Stimulated activated CD4-positive, alpha-beta T cell treated with anti-CD3 and anti-CD28 coated beads, Interleukin-12 subunit alpha, Interleukin-12 subunit beta, amount 100 ng/mL, for 4 hours (primary cell): ENCODE data around the gene MAGEF1.

Experiments used
- DNase-seq: peaks from one replicate; pipeline ENCODE4 v3.0.0-alpha.2; 2020

Gene MAGEF1

DNA sequence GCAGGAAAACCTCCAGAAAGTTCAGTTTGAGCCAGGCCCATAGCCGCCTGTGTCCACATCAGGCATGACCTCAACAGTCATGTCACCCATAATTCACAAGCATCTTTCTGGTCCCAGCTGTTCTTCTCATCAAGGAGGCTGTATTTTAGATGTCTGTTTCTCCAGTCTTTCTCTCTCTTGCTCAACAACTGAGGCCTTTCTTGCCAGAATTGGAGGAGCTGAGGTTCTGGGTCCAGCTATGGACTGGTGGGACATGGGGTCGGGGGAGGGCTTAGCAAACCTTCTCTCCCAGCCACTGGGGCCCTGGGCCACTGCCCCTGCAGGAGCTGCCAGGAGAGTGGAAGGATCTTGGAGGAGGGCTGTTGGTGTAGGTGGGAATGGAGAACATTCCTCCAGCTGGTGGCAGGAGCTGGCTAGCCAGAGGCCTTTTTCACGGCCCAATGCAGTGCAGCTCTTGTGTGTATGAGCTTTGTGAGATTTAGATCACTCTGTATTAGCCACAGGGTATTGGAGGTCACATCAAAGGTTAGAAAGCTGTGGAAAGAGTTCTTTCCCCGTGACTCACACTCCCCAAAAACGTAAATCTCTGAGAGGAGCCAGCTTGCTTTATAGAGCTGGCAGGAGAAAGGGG, 23.5 kb downstream of the MAGEF1 start:
- DNase-seq: no peak

DNA sequence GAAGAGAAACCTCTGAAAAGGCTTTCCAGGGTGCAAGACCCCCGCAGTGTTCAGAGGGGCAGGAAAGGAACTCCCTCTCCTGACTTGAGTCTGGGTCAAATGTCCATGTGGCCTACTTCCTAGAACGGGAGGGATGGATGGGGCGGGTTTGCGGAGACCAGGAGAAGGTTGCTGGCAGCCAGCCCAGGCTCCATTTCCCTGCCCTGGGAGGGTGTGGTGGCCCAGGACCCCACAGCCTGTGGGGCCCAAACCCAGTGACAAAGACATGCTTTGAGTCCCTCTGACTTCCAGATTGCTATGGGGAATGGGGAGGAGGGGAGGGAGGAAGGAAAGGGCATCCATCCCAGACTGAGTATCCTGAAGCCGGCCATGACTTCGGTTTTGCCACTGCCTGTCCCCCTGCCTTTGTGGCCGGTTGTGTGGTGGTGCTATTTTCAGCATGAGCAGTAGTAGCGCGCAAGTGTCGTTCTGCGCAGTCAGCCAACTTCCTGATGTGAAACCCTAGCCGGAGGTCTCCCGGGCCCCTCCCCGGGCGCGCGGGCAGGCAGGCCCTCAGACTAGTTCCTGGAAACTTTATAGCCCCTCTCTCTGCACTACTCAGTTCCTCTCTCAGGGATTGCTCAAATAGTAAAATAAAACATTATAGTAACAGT, 24.4 kb downstream of the MAGEF1 start:
- no peak for DNase-seq

DNA sequence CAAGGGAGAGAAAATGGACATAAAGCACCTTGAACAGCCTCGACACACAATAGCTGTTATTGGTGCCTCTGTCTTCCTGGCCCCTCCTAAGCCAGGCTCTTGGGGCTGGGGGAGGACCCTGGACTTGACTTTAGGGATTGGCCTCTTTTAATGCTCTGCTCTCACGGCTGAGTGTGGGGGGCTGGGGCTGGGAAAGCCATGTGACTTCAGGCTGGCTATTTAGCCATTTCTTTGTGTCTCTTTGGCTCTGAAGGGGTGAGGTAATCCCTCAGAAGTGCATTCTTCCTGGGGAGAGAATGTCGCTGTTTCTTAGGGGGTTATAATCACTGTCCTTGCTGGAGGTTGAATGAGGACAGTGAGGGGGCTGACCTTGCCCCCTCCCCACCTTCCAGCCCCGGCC, 26.2 kb downstream of the MAGEF1 start:
- no peak for DNase-seq

DNA sequence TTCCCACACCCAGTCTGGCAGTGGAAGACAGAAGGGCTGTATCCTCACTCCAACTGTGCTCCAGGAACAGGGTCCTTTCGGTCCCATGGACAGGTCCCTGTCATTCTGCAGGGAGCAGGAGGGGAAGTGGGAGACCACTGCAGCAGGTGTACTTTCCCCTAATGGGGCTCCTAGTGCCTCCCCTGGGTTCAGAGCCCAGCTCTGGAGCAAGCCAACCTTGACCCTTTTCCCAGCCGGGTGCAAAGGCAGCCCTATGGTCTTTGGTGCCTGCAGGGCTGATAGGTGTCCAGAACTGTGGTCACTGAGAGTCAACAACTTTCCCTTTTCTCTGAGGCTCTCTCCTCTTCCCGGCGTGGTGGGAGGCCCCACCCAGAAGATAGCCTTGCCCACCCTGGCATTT, 26.8 kb downstream of the MAGEF1 start:
- no peak for DNase-seq

DNA sequence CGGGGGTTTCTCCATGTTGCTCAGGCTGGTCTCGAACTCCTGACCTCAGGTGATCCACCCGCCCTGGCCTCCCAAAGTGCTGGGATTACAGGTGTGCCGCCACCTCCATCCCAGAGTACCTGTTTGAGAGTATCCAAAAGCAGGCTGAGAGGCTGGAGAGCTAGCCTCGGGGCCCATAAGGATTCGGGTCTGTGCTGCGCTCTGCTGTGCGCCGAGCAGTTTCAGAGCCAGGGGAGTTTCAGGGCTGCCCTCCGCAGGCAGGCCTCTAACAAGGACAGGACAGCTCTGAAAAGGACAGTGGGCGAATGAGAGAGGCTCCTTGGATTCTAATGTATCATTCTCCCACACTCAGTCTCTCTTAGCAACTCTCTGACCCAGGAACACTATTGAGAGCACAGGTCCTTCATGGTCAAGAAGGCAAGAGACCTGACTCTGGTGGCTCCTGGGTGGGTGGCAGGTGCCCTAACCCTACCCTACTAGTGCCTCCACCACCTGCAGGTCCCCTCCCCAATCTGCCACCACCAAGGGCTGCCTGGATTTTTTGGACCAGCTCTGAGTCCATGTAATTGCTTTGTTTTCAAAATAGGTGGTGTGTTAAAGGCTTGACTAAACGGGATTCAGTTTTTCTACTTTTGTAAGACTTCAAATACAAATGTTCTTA, 27.8 kb downstream of the MAGEF1 start:
- DNase-seq: no peak

DNA sequence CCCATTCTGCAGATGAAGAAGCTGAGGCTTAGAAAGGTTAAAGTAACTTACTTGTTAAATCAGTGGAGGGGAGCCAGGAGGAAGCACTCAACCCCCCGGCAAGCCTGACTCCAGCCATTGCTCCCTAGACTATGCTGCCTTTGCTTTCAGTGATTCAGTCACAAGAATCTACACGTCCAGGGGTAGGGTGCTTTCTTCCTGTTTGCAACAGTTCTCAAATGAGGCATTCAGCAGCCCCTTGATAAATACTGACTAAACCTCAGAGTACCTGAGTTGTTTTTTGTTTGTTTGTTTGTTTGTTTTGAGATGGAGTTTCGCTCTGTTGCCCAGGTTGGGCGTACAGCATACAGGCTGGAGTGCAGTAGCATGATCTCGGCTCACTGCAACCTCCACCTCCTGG, 28.6 kb downstream of the MAGEF1 start:
- no peak for DNase-seq

DNA sequence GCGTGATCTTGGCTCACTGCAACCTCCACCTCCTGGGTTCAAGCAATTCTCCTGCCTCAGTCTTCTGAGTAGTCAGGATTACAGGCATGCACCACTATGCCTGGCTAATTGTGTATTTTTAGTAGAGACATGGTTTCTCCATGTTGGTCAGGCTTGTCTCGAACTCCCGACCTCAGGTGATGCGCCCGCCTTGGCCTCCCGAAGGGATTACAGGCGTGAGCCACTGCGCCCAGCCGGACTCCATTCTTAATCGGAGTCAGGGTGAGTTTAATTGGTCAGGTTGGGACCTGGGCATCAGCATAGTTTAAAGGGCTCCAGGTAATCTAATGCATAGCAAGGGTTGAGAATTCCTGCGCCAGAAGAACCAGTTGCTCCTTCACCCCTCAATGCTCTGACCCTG, 29.2 kb downstream of the MAGEF1 start:
- DNase-seq: no peak

DNA sequence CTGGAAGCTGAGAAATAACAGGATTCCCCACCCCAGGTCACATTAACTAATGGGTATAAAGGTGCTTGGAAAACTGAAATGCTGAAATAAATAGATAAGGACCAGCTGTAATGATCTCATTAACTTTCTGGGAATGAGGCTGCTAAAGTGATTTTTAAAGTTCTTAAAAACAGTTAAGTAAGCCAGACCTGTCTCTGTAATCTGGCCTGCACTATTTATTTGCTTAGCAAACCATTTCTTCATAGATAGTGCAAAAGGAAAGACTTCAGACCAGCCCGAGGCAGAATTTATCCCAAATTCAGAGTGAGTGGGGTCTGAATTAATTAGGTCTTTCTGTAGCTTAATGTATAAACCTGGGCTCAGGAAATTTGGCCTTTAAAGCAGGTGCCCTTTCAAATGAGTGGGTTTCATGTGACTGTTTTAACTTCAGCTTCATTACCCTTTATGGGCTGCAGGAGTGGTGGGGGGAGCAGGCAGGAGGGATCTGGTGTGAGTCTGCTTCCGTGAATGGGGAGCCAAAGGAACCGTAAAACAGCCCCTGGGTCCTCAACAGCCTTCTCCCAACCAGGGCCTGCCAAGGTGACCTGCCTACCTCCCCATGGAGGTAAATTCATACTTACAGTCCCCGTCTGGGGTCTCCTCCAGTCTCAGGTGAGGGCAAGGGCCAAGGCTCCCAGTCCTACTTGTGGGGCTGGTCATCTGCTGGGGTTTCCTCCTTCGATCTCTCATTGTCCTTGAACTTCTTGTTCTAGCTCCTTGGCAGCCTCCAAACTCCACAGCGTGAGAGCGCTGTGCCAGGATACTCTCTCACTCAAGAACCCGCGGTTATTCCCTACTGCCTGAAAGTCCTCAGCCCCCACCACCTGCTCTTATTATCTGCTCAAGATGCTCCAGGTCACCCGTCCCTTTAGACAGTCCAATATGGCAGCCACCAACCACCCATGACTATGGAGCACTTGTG, 31.2 kb downstream of the MAGEF1 start:
- no peak for DNase-seq

DNA sequence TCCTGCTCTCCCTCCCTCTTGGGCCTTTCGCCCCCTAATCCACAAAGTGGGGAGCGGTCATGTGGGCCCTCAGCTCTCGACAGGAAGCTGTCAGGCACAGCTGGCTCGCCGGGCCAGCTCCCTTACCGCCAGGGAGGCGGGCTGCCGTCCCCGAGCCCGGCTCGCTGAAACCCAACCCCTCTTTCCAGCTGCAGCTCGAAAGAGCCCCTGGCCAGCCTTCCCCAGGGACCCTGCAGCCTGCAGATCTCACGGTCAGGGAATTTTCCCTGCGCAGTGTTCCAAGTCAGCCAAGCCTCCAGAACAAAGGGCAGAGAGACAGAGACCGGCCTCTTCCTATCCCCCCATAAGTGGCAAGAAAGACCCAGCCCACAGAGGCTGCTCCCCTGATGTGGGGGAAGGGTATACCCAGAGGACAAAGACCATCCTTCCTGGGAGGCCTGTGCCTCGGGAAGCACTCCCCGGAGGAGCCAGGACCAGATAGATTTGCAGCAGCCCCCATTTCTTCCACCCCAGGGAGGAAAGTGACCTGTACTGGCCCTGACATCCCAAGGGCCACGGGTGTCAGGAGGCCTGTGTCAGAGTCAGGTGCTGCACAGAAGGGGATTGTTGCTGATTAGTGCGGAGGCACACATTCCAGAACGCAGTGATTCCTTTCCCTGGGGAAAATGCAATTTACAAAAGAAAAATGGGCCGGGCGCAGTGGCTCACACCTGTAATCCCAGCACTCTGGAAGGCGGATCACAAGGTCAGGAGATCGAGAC, 32.6 kb downstream of the MAGEF1 start:
- DNase-seq: no peak

DNA sequence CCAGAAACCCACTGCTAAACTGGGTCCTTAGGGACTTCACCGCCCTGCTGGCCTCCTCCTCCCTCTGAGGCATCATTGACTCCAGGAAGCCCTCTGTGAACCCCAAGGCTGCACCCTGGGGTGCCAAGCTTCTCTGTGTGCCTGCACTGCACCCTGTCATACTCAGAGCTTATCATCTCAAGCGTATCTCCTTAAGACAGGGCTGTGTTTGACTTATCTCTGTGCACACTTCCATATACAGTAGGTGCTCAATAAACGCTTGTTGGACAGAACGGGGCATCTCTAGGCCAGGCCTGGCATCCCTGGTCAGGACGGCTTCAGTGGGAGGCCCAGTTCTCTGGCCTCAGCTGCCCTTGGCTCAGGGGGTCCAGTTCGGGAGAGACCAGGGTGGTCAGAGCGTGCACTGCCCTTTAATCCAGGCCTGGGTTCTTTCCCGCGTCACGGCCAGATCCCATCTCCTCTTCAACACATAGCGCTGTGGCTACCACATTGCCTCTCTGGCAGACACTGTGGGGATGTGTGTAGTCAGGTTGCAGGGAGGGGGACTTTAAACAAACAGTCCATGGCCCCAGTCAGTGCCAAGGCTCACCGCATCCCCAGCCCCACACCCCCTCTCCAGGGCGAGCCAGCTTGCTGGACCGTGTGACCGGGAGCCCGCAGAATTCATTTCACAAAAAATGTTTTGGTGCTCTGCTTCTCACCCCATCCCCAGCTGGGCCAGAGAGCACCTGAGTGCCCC, 33.4 kb downstream of the MAGEF1 start:
- DNase-seq: no peak

DNA sequence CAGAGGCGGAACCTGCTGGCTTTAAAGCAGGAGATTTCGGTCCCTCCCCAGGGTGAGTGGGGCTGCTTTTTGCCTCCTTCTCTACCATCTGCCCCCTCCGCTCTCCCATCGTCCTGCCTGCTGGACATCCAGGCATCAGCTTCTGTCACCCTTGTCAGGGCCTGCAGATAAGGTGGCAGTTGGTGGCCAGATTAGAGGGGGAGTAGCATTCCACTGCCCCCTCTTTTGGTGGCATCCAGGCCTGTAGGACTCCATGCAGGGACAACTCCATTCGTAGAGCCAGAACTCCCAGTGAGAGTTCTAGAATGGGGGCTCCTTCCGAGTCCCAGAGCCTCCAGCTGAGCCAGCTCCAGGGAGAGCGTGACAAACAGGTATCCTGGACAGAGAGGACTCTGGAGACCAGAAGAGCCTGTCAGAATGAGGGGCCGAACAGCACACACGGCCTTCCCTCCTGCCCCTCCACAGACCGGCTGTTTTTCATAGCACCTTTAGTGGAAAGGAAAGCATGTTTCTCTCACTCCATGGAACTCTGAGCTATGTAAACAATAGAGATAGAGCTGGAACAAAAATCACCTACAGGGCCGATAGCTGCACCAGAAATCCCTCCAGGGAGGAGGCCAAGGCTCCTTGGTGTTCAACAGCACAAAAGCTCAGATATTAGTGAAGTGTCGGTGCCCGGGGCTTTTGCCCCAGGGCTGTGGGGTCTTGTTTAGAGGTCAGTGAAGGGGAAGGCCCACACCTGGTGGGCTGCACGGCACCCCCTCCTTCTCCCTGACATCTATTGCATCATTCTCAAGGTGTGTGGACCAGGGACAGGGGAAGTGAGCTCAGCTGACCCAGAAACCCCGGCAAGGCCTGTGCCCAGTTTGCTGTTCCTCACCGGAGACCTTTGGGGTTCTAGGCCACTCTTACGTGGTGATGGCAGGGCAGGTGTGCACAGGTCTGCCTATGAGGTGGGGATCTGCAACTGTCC, 34.2 kb downstream of the MAGEF1 start:
- no peak for DNase-seq

DNA sequence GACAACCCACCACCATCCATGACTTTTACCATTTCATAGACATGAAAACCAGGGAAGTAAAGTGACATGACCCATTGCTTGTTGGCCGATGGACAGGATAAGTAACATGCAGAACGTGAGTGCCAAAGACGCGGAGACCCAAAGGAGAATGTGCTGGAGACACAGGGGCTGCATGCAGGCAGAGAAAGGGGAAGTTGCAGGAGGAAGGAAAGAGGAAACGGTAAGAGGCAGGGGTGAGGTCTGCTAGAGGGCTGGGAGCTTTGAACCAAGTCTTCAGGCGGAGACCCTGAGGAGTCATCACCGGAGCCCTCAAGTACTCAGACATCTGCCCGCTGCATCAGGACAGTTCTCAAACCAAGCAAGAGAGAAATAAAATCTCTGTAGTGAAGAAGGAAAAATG, 34.9 kb downstream of the MAGEF1 start:
- DNase-seq: no peak

DNA sequence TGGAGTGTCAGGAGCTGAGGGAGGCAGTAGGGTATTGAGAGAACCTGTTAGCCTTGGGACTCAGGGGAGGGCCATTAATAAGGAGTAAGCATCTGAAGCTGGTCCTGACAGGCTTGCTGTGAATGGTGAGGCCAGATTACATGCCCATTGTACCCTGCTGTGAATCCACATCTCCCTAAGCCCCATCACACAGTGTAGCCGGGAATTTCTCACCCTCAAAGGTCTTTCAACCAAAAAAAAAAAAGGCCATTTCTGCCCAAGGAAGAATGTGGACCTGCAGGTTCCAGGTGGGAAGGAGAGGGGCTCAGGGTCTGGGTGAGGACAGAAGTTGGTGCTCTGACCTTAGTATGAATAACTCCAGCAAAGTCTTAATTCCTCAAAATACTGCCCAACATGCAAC, 37.2 kb downstream of the MAGEF1 start:
- no peak for DNase-seq

DNA sequence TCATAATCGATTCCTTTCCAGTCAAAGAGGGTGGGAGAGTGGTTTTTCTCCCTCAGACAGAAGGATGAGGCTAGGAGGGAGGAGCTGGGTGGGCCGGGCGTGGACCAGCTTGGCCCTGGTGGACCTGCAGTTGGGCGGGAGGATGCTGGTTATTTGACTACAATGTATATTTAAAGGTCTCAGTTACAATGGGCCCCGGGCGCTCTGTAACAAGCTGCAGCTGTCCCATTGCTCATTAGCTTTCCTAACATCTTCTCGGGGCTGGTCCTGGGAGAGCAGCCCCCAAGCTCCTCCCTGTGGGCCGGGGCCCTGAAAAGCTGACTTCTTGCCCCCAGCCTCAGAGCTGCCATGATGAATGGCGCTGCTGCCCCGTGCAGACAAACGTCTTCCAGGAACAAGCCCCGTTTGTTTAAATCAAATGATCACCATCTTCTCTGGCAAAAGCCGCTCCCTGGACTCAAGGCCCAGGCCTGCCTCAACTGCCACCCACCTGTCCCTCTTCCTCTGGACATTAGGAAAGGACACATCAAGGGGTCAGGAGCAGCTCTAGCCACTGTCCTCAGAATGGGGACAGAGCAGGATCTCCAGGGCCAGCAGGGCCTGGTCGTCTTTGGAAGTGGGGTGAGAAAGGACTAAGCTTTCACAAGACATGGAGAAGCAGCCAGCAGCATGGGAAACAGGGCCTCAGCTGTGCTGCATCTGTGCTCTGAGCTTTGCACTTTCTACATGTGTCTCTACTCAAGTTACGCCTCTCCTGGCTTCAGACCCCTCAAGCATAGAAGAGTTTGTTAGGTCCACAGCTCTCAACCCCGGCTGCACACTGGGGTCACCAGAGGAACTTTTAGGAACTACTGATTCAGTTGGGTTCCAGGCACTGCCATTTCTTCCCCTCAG, 38.6 kb downstream of the MAGEF1 start:
- DNase-seq: no peak

DNA sequence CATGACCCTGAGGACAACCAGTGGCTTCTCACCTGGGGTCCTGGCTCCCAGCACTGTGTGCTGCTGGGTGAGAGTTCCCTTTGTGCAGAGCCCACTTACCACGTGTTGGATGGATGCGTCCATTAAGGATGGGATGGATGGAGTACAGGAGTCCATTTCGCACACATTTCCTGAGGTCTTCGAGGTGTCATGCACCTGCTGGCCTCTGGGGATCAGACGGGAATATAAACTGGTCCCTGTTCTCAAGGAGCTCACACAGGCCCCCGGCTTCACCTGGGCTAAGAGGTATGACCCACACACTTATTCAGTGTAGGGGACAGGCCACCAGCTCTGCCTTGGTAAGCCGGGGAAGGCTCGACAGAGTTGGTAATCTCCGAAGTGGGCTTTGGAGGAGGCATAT, 39.5 kb downstream of the MAGEF1 start:
- DNase-seq: no peak

DNA sequence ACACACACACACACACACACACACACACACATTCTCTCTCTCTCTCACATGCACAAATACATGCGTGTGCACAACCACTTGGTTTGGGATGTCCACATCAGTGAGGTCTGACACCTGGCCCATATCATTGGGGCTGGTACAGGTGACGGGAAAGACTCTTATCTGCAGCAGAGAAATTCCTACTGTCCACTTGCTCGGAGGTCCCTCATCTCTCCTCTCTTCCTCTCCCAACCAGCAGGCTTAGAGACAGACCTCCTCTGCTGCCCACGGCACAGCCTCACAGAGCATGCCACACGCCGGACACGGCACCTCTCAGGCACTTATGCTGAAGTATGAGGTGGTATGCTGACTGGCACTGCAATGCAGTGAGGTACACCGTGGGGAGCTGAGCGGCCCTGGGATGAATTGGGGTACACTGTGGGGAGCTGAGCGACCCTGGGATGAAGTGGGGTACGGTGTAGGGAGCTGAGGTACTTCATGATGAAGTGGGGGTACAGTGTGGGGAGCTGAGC, 41.7 kb downstream of the MAGEF1 start:
- DNase-seq: no peak

DNA sequence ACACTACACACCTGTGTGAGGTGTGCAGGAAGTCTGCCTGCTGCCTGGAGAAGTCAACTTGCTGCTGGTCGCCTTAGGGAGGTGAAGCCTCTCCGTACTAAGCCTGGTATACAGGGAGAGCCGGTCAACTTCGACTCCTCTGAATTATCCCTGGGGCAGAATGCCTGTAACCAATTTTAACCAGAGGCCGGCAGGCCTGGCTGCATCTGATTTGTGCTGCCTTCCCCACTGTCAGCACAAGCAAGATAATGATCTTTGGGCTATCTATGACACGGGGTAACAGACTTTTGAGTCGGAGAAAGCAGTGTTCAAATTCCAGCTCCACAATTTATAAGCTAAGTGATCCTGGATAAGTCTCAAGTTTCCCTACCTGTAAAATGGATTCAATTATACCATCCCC, 42.3 kb downstream of the MAGEF1 start:
- DNase-seq: no peak

DNA sequence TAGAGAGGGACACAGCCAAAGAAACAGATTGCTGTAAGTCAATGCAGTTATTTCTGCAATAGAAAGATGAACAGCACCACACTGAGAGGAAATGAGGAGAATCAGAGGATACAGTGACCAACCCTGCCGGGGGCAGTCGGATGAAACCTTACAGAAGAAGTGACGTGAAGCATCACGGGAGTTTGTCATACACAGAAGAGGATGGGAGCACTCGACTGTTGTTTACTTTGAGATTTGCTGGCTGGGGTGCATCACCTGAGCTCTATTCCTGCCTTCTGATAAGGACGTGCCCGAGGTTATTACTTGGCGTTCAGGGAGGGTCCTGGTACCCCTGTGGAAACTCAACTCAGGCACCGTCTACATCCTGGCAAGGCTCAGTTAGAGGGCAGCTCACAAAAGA, 45.4 kb downstream of the MAGEF1 start:
- no peak for DNase-seq

DNA sequence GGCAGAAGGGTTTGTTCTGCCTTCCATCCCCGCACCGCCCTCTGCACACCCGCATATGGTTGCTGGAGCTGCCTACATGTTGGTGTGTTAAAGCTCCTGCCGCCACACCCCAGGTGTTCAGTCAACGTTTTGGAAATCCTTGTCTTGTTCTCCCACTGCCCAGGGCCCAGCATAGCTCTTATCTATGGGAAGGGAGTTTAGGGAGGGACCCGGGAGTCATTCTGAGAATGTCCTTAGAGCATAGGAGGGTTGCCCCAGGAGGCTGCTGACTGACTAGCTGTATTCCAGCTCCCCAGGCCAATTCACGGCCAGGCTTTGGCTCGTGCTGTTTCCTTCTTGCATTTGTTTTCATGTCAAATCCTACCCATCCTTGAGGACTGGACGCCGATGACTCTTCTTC, 46.8 kb downstream of the MAGEF1 start:
- no peak for DNase-seq
